GM21381 (cell line): ENCODE measurements around the gene PCYT1A.
"Not testable (repeated sequence)": the region's sequence is repeated elsewhere in the genome, so short reads cannot be mapped to it uniquely, and the experiment has no call there.

Source experiments
- ATAC-seq: cut with Tn5 transposase; IDR thresholded peaks from one replicate; pipeline ENCODE4 v1.9.1; 2021; ENCODE audit warnings: mild to moderate bottlenecking, moderate library complexity; ENCODE audit not compliant: unreplicated experiment

PCYT1A gene

DNA sequence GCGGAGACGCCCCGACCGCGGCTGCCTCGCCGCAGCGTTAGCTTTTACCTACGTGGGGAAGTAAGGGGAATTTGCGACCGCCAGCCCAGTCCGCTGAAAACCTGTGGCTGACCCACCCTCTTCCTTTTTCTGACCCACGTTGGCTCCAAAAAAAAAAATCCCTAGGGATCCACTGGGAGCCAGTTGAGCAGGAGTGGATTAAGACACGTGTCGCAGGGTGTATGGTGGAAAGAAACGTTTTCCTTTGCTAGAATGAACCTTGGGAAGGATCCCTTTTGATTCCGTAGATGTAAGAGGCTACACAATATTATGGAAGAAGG, 575 bp upstream of the PCYT1A start:
- no peak for ATAC-seq

GRCh38 chr3:196287090-196287439, 461 bp downstream of the PCYT1A start:
- peak; percentile 36 for ATAC-seq

DNA sequence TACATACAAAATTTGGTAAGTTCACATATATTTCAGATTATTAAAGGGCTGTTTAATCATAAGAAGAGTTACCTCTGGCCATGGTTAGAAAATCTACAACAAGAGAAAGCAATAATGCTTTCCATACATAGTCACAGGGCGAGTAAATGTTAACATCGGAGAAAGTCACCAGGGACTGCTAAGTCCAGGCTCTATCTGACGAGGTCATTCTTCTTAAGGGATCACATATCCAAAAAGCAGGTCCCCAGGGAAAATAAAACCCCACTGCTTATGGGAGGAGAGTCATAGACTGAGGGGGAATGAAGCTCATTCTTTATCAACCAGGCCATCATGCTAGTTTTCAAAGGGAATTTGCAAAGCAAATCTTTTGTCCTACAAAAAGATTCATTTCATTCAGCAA, 3.1 kb downstream of the PCYT1A start:
- no peak for ATAC-seq

DNA sequence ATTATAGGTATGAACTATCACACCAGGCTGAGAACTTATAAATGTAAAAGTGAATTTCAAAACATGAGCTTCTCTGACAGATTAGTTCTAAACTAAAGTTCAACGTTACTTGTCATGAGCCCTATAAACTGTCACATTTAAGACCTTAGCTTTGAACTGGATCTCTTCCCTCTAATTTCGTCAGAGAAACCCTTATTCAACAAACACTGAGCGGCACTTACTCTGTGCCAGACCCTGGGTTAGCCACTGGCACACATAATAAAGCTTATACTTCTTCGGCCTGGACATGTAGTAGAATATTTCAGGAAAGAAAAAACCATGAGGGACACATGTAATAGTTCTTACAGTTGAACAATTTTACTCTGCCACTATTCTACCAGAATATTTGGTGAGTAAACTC, 5.6 kb downstream of the PCYT1A start:
- no peak for ATAC-seq

DNA sequence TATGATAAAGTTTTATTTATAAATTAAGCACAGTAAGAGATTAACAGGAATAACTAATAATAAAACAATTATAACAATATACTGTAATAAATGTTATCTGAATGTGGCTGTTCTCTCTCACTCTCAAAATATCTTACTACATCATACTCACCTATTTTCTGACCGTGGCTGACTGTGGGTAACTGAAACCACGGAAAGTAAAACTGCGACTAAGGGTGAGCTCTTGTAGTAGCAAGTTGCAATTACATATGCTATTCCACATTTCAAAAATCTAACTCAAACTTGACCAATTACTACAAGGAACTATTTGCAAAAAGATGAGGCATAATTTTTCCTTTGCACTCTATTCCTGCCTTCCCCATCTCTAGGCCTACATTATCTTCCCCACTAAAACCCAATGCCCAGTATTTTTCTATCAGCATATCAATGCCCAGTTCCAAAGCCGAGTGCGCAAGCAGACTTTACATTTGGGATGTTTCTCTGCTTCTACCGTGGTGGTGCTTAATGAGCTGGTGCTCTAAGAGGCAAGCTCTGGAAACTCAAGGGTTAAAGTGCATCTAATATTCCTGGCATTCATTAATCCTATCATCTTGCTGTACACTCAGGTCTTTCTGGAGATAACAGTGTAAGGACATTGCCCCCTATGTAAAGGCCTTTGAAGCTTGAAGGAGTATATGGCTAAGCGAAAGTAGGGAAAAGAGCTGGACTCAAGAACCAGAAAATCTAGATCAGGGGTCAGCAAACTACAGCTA, 6.7 kb downstream of the PCYT1A start:
- no peak for ATAC-seq

- ATAC-seq = no peak
Observed at GRCh38 chr3:196275126-196275525, 12.4 kb downstream of the PCYT1A start.

DNA sequence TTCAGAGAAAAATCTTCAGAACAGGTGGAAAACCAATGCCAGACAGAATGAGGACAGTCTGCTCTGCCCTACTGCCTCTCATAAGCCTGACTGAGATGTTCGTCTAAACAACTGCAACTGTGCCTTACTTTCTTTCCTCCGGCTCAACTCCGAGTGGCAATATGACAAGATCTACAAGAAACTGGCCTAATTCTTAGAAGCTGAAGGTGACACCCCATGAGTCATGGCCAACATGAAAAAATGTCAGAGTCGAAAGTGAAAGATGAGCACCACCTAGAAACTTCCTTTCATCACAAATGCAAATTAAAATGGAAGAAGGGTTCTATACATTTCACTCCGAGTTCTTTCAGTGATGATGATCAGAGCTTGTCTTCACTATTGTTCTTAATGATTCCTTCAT, 12.9 kb downstream of the PCYT1A start:
- peak; percentile 84 for ATAC-seq

DNA sequence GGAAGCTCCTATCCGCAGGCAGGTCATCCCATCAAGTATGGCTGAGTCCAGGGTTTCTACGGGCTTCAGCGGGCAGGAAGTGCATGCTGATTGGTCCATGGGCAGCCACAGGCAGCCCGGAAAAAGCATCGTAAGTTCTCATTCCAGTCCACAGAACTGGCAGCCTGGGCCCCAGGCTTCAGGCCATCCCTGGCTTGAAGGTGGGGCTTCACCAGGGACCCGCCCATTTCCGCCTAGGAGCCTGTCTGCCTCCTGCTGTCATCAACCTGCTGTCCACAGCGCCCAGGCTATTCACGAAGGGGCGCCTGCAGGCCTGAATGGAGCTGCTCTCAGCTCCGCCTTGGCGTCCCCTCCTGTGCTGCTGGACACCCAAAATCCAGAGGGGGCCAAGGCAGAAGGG, 13.9 kb downstream of the PCYT1A start:
- ATAC-seq = no peak

- no peak for ATAC-seq
Observed at GRCh38 chr3:196272826-196273225, 14.7 kb downstream of the PCYT1A start.

GRCh38 chr3:196270499-196270898, 17.0 kb downstream of the PCYT1A start:
- ATAC-seq = no peak

- no peak for ATAC-seq
Observed at GRCh38 chr3:196268284-196269163, 19.0 kb downstream of the PCYT1A start.

GRCh38 chr3:196263819-196264218, 23.7 kb downstream of the PCYT1A start:
- ATAC-seq = no peak

DNA sequence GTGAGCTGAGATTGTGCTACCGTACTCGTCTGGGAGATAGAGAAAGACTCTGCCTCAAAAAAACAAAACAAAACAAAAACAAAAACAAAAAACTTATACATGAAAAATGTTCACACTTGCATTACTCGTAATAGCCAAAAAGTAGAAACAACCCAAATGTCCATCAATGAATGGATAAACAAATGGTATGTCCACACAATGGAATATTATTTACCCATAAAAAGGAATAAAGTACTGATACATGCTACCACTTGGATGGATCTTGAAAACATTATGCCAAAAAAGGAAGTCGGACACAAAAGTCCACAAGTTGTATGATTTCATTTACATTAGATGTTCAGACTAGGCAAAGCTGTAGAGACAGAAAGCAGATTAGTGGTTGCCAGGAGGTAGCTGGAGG, 26.7 kb downstream of the PCYT1A start:
- ATAC-seq = no peak

- no peak for ATAC-seq
Observed at GRCh38 chr3:196255776-196256175, 31.8 kb downstream of the PCYT1A start.

- no peak for ATAC-seq
Observed at GRCh38 chr3:196254376-196255283, 32.9 kb downstream of the PCYT1A start.

DNA sequence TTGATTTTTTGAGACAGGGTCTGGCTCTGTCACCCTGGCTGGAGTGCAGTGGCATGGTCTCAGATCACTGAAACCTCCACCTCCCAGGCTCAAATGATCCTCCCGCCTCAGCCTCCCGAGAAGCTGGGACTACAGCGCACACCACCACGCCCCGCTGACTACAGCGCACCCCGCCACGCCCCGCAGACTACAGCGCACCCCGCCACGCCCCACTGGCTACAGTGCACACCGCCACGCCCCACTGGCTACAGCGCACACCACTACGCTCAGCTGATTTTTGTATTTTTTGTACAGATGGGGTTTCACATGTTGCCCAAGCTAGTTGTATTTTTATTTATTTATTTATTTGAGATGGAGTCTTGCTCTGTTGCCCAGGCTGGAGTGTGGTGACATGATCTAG, 35.6 kb downstream of the PCYT1A start:
- no peak for ATAC-seq

GRCh38 chr3:196246612-196247308, 40.8 kb downstream of the PCYT1A start:
- ATAC-seq = no peak

DNA sequence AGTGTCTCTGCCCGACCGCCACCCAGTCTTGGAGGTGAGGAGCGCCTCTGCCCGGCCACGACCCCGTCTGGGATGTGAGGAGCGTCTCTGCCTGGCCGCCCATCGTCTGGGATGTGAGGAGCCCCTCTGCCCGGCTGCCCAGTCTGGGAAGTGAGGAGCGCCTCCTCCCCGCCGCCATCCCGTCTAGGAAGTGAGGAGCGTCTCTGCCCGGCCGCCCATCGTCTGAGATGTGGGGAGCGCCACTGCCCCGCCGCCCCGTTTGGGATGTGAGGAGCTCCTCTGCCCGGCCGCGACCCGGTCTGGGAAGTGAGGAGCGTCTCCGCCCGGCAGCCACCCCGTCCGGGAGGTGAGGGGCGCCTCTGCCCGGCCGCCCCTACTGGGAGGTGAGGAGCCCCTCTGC, 43.4 kb downstream of the PCYT1A start:
- not testable (repeated sequence) for ATAC-seq

DNA sequence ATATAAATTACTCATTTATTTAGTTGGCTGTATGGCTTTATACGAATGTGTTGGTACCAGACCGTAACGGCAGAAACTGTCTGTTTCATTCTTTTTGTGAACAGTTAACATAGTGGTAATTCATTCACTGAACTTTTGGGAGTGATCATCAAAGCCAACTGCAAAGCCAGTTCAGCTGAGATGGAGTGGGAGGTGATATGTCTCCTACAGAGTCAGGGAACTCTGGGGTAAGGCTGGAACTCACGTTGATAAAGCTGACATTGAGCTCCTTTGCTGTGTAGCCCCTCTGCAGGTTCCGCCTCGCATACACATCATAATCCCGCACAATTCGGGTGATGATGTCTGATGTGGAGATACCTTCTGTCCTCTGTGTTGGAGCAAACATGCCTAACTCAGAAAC, 45.8 kb downstream of the PCYT1A start:
- no peak for ATAC-seq

DNA sequence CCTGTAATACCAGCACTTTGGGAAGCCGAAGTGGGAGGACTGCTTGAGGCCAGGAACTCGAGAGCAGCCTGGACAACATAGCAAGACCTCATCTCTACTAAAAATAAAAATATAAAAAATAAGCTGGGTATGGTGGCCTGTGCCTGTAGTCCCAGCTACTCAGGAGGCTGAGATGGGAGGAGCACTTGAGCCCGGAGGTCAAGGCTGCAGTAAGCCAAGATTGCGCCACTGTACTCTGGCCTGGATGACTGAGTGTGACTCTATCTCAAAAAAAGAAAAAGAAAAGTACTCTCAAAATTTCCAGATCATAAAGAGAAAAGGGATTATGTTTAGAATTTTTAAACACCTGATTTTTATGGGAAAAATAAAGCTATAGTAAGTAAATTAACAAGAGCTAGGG, 47.1 kb downstream of the PCYT1A start:
- ATAC-seq = no peak
